GM19240 (cell line): ENCODE measurements around the gene FZD8.

Experiments used
- DNase-seq: peaks from one replicate; pipeline ENCODE4 v3.0.0; 2011; ENCODE audit warnings: low spot score; ENCODE audit not compliant: insufficient read length

FZD8 gene

DNA sequence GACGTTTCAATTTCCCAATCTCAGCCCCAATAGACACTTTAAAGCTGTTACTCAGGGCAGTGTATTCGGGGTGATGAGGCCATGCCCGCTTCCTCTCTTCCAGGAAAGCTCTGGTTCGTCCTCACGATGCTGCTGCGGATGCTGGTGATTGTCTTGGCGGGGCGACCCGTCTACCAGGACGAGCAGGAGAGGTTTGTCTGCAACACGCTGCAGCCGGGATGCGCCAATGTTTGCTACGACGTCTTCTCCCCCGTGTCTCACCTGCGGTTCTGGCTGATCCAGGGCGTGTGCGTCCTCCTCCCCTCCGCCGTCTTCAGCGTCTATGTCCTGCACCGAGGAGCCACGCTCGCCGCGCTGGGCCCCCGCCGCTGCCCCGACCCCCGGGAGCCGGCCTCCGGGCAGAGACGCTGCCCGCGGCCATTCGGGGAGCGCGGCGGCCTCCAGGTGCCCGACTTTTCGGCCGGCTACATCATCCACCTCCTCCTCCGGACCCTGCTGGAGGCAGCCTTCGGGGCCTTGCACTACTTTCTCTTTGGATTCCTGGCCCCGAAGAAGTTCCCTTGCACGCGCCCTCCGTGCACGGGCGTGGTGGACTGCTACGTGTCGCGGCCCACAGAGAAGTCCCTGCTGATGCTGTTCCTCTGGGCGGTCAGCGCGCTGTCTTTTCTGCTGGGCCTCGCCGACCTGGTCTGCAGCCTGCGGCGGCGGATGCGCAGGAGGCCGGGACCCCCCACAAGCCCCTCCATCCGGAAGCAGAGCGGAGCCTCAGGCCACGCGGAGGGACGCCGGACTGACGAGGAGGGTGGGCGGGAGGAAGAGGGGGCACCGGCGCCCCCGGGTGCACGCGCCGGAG lies 34.4 kb downstream of the FZD8 start:
- DNase-seq, result no peak

DNA sequence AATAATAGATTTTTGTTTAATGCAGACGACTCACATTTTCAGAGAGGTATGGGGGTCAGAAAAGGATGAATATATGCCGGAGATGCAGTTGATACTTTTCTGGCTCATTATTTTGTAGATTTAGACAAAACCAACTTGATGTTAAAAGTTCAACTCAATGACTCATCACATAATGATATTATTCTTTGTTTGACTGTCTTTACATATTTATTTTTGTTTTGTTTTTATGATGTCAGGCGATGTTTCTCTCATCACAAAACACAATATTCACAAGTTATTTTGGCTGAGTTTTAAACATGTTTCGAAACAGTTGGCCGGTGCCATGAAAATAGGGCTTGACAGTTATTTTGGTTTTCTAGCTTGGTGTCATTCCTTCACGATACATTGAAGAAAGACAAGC lies 35.7 kb downstream of the FZD8 start:
- DNase-seq, result no peak

GRCh38 chr10:35605191-35605590 lies 36.9 kb downstream of the FZD8 start, which contains the start of gene GJD4:
Gene GJD4, plus strand, starts transcription at chr10:35605341. Its CDS starts 227 bp downstream, at chr10:35605568.
- no peak for DNase-seq

GRCh38 chr10:35600193-35600592 lies 41.9 kb downstream of the FZD8 start:
- DNase-seq, result no peak

DNA sequence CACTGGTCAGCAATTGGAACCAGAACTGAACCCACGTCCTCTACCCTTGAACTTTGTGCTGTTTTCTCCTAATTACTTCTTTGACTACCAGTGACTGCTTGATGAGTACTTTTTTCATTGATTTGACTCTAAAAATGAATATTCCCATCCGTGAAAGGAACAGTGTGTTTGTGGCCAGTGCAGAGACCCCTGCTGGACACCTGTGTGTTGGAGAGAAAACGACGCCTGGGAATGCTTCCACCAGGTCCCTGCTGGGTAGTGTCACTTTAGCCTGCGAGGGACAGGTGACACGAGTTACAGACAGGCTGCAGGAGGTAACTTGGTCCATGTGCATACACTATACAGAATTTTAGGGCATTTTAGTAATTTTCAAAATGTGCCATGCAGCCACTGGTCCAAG lies 43.7 kb downstream of the FZD8 start:
- no peak for DNase-seq

DNA sequence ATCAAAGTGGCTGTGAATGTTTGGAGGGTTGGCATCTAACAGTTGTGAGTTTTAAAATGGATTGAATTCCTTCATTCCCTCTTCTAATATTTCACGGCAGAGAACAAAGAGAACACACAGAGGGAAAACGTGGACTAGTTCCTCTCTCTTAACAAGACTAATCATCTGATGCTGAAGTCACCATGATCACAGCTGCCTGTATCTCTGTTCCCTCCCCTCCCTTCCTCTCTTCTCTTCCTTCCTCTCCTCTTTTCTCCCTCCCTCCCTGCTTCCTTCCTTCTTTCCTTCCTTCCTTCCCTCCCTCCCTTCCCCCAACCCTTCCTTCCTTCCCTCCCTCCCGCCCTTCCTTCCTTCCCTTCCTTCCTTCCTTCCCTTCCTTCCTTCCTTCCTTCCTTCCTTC lies 47.0 kb downstream of the FZD8 start:
- no peak for DNase-seq

- DNase-seq, result no peak
Measured at GRCh38 chr10:35594115-35595079, 47.7 kb downstream of the FZD8 start.

DNA sequence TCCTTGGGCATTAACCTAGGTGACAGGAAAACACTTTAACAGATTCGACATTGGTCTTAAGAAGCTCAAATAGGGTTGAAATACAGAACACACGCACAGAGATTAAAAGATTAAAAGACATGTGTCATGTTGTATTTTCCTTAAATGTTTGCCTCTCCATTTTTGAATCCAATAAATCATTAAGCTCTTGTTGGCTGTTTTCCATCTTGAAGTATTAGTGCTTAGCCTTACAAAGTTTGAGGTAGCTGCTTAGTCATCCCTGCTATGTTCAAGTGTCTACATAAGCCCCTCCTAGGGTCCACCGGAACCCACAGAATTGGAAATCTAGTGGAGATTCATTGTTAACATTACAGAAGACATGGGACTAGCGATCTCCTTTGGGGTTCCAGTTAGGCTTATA lies 49.7 kb downstream of the FZD8 start:
- DNase-seq, result no peak

GRCh38 chr10:35588836-35589235 lies 53.3 kb downstream of the FZD8 start:
- DNase-seq, result no peak
